Keratinocyte (primary cell): Measurements from ENCODE around the gene ACSF3.
"Not testable (repeated sequence)": the region's sequence is repeated elsewhere in the genome, so short reads cannot be mapped to it uniquely, and the experiment has no call there.

ENCODE experiments used
- CTCF ChIP-seq, 3 experiments: IDR thresholded peaks in 1 of 3; conservative IDR thresholded peaks in 1 of 3; optimal IDR thresholded peaks in 1 of 3; 2 replicates in 2 of 3; 3 replicates in 1 of 3; pipeline versions ENCODE3 to v1.5.1; 2011; ENCODE audit warnings: low read length in 3 of 3, mild to moderate bottlenecking in 3 of 3, moderate library complexity in 2 of 3, control low read depth in 1 of 3, inconsistent platforms in 1 of 3; ENCODE audit not compliant: insufficient read depth in 2 of 3; ENCODE audit errors: extremely low read depth in 1 of 3
- EZH2 ChIP-seq: IDR thresholded peaks from one replicate; pipeline ENCODE4 v1.6.1; 2012; ENCODE audit warnings: inconsistent platforms, mild to moderate bottlenecking, low read length, moderate library complexity

- not testable (repeated sequence) for TF ChIP-seq CTCF (optimal IDR thresholded peaks at IDR 0.05 in 1 of 3, IDR thresholded peaks at IDR 0.05 in 1 of 3, conservative IDR thresholded peaks at IDR 0.05 in 1 of 3; ENCODE audit: extremely low read depth in 1 of 3, insufficient read depth in 2 of 3, low read length in 3 of 3); EZH2
Measured at GRCh38 chr16:89186593-89187031, 93.0 kb downstream of the ACSF3 start.
